HG03520 (cell line): ENCODE results near the gene MALSU1.

Experiments
- ATAC-seq: cut with Tn5 transposase; IDR thresholded peaks from one replicate; pipeline ENCODE4 v1.9.1; 2021; ENCODE audit warnings: mild to moderate bottlenecking, moderate library complexity; ENCODE audit not compliant: unreplicated experiment

Gene MALSU1

GRCh38 chr7:23357190-23358093 is 58.3 kb downstream of the MALSU1 start:
- no peak for ATAC-seq

DNA sequence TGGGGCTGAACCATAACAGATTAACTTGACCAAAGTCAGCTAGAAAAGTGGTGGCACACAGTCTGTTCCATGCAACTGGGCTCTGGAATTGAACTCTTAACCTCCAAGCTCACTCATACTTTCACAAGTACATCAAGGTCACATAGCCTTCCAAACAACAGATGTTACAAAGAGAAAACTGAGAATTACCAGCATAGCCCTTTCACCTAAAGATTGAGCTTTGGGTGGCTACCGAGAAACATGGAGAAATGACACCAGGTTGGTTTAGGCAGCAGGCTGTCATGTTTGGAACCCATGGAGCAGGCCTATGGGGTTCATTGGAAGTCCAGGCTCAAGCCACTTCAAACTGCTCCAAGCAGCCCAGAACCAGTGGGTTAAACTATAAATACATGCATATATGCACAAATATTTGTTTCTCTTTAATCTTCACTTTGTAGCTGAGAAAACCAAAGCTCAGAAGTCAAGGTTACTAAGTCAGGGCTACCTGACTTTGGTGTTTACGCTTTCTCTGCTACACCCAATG is 59.1 kb downstream of the MALSU1 start:
- no peak for ATAC-seq
